HG03439 (cell line): Measurements from ENCODE around the gene SLC38A4.
"Not testable (repeated sequence)": the region's sequence is repeated elsewhere in the genome, so short reads cannot be mapped to it uniquely, and the experiment has no call there.

Source experiments
- ATAC-seq: cut with Tn5 transposase; IDR thresholded peaks from one replicate; pipeline ENCODE4 v1.9.1; 2021; ENCODE audit warnings: mild to moderate bottlenecking, moderate library complexity; ENCODE audit not compliant: unreplicated experiment

The SLC38A4 gene

DNA sequence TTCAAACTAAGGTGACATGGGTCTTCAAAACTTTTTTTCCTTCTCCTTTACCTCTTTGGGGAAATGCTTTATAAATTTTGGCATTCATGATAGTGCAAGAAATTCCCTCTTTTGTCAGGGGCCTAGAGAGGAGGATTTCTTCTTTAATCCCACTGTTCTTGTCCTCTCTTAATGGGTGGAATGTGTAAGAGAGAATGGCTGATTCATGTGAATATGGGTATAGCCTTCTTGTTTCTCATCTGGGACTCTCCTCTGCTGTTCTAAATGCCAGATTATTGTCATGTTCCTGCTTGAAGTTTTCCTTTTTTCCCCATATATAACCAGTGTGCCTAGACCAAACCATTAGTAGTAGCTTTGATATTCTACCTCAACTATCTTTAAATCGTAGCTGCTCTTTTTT, 46.7 kb downstream of the SLC38A4 start:
- no peak for ATAC-seq

DNA sequence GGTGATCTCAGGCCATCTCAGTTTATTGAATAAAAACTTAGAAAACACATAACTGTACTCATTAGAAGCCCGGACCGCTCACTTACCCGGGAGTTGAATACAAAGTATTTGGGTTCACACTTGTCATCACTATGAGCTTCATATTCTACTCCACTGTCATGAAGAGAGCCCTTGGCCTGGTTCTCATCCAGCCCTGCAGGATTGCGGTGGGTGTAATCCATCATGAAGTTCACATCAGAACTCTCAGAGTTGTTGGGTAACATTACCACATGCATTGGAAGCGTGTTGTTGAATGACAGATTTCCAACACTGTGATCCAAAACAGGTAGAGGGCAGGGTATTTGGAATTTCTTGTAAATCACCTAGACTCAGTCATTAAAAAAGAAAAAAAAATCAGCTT, 47.4 kb downstream of the SLC38A4 start:
- ATAC-seq = no peak

DNA sequence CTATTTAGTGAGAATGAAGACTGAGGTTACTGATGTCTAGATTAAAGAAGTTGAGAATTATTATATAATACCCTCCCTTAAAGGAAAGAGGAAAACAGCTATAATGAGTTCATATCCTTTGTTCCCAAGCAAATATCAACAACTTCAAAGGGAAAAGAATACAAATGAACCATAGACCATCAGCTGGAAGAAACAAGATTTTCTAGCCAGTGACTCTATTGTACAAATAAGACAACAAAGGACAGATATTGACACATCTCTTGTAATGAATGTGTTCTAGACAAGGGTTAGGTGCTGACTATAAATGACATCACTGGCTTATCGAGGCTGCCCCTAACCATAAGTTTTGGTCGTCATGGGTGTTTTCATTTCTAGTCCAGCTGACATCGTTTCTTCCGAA, 48.2 kb downstream of the SLC38A4 start:
- ATAC-seq = no peak

DNA sequence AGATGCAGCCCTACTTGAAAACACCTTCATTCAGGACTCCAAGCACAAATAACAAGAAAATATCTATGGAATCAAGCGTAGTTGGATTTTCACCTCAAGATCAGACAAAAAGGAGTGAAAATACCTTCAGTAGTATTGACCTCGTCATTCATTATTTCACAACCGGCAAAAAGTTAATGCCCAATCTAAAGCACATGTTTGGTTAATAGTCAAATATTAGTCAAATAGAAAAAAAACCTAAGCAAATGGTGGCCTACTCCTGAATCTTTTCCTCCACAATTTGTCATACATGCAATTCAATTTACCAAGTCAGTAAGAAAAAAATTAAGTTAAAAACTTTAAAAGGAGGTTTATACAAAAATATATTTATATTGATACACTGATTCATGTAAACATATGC, 50.0 kb downstream of the SLC38A4 start:
- no peak for ATAC-seq

- ATAC-seq = no peak
Measured at GRCh38 chr12:46774322-46774633, 51.5 kb downstream of the SLC38A4 start.

DNA sequence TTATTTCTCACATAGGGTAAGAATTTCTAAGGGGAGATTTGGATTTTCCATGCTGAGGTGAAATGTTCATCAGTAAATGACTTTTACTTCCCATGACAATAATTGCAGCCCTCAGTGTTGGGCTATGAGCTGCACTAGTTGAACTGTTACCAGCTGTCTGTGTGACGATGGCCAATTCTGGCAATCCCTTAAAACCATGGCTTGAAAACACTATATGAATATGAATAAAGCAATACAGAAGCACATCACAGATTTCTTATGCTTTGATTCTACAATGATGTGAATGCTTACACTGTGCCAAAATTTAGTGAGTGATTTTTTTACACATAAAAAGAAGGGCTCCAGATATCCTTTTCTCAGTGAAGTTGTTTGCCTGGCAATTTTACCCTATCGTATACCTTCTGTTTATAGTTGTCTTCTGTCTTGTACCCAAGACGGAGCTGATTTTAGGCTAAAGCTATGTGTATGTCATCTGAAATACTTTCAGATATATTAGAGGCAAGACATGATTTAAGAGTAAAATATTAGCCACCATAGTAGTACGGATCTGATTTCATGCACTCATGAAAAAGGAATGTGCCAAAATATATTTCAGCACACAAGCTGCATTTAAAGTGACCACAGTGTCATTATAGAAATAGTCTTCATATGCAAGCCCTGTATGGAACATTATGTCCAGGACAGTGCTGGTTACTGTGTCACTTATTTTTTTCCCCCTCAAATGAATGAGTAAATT, 52.0 kb downstream of the SLC38A4 start:
- no peak for ATAC-seq

DNA sequence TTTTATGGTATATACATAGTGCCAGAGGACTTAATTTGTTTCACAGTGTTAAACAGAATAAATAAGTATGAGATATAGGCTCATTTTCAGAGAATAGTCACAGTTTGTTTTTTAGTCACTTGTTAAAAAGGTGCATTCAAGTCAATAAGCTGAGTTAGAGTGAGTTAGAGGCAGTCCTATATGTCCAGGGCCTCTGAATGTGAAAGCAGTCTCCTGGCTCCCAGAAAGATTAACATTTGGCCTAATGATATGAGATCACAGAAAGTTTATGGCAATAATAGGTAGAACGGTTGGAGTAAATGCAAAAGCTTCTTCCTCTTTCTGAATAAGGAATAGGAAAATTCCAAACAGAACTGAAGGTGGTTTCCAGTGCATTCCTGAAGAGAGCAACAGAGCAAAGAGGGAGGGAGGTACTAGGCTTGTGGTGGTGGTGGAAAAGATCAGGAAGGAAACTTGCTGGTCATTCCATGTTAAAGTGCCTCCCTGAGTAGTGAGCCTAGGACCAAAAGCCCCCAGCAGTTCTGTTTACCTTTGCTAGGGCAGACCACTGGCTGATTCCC, 54.4 kb downstream of the SLC38A4 start:
- no peak for ATAC-seq

GRCh38 chr12:46770501-46771183, 55.2 kb downstream of the SLC38A4 start:
- no peak for ATAC-seq

- no peak for ATAC-seq
Measured at GRCh38 chr12:46764005-46764404, 61.8 kb downstream of the SLC38A4 start.

DNA sequence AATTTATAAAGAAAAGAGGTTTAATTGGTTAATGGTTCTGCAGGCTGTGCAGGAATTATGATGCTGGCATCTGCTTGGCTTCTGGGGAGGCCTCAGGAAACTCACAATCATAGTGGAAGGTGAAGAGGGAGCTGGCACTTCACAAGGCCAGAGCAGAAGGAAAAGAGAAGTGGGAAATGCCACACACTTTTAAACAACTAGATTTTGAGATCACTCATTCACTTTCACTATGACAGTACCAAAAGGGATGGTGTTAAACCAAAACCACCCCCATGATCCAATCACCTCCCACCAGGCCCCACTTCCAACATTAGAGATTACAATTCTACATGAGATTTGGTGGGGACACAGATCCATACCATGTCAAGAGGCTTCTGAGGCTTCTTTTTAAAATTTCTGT, 62.6 kb downstream of the SLC38A4 start:
- no peak for ATAC-seq

DNA sequence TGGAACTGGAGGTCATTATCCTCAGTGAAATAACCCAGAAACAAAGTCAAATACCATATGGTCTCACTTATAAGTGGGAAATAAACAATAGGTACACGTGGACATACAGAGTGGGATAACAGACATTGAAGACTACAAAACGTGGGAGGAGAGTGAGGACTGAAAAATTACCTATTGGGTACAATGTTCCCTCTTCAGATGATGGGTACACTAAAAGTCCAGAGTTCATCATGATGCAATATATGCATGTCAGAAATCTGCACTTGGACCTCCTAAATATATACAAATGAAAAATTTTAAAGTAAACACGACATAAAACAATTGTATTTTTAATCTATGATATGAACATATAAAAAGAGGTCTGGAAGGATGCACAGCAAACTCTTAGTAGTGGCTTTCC, 71.2 kb downstream of the SLC38A4 start:
- no peak for ATAC-seq

- no peak for ATAC-seq
Measured at GRCh38 chr12:46752396-46752795, 73.4 kb downstream of the SLC38A4 start.

DNA sequence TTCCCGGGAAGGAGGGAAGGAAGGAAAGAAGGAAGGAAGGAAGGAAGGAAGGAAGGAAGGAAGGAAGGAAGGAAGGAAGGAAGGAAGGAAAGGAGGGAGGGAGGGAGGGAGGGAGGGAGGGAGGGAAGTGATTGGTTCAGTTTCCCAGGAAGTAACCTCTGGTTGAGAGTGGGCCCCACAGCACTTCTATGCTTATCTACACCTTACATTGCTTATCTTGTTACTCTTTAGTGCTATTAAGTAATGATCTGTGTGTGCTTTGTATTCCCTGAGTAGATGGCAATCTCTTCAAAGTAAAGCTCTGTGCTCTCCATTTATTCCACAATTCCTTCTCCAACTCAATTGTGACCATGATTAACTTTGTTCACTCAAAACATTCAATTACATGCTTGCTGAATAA, 74.6 kb downstream of the SLC38A4 start:
- no peak for ATAC-seq

- no peak for ATAC-seq
Measured at GRCh38 chr12:46749322-46749721, 76.5 kb downstream of the SLC38A4 start.

- no peak for ATAC-seq
Measured at GRCh38 chr12:46744283-46744682, 81.5 kb downstream of the SLC38A4 start.

DNA sequence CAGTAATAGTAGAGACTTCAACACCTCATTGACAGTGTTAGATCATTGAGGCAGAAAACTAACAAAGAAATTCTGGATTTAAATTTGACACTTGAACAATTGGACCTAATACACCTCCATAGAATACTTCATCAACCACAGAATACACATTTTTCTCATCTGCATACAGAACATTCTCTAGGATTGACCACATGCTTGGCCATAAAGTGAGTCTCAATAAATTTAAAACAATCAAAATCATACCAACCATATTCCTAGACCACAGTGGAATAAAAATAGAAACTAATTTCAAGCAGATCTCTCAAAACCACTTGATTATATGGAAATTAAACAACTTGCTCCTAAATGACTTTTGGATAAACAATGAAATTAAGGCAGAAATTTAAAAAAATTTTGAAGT, 82.3 kb downstream of the SLC38A4 start:
- no peak for ATAC-seq

DNA sequence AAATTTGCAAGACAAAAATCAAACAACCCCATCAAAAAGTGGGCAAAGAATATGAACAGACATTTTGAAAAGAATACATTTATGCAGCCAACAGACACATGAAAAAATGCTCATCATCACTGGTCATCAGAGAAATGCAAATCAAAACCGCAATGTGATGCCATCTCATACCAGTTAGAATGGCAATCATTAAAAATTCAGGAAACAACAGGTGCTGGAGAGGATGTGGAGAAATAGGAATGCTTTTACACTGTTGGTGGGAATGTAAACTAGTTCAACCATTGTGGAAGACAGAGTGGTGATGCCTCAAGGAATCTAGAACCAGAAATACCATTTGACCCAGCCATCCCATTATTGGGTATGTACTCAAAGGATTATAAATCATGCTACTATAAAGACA, 83.5 kb downstream of the SLC38A4 start:
- not testable (repeated sequence) for ATAC-seq

GRCh38 chr12:46725332-46725731, 100.5 kb downstream of the SLC38A4 start:
- ATAC-seq = no peak

GRCh38 chr12:46723629-46724419, 102.0 kb downstream of the SLC38A4 start:
- ATAC-seq = no peak

GRCh38 chr12:46722394-46723185, 103.2 kb downstream of the SLC38A4 start:
- ATAC-seq = no peak

DNA sequence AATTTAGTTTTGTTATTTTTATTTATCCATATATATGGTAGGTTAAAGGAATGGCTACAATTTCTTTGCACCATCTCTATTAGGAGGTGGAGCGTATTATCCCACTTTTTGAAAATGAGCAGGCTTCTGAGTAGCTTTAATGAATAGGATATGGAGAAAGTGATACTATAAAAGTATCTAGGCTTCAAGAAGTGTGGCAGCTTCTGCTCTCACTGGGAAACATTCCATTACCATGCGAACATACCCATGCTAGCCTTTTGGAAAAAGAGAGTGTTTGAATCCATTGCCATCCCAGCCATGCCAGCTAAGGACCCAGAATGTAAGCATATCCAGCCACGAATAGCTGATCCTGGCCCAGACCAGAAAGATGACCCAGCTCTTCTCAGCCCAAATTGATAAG, 107.3 kb downstream of the SLC38A4 start:
- no peak for ATAC-seq
